ENCODE data around the gene MC1R.

The MC1R gene

GRCh38 chr16:89898201-89898967, 20.3 kb upstream of the MC1R start:
- peaks cover 41% of the 10 kb centered on the region for H3K36me3 ChIP-seq (replicated peaks; ENCODE audit: low read depth, low read length)
- H3K27ac ChIP-seq (ENCODE audit: low read length) = no peak overlapping the region
- H3K9me3 ChIP-seq (ENCODE audit: insufficient read depth, low read length) = no peaks in the 10 kb centered on the region
- no peaks in the 10 kb centered on the region for H3K79me2 ChIP-seq (ENCODE audit: low read length)
- no peak overlapping the region for H3K4me3 ChIP-seq (ENCODE audit: low read length)
- TF ChIP-seq, protein P1, sequence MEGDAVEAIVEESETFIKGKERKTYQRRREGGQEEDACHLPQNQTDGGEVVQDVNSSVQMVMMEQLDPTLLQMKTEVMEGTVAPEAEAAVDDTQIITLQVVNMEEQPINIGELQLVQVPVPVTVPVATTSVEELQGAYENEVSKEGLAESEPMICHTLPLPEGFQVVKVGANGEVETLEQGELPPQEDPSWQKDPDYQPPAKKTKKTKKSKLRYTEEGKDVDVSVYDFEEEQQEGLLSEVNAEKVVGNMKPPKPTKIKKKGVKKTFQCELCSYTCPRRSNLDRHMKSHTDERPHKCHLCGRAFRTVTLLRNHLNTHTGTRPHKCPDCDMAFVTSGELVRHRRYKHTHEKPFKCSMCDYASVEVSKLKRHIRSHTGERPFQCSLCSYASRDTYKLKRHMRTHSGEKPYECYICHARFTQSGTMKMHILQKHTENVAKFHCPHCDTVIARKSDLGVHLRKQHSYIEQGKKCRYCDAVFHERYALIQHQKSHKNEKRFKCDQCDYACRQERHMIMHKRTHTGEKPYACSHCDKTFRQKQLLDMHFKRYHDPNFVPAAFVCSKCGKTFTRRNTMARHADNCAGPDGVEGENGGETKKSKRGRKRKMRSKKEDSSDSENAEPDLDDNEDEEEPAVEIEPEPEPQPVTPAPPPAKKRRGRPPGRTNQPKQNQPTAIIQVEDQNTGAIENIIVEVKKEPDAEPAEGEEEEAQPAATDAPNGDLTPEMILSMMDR (IDR thresholded peaks at IDR 0.05; ENCODE audit: low read depth, low read length) = no peak
- TF ChIP-seq EZH2phosphoT487 (IDR thresholded peaks at IDR 0.05; ENCODE audit: low read depth) = no peak
- H4K20me1 ChIP-seq (ENCODE audit: insufficient read depth, low read length) = no peaks in the 10 kb centered on the region
- H3K27me3 ChIP-seq (ENCODE audit: low read depth, low read length) = no peaks in the 10 kb centered on the region
- no peak overlapping the region for H2AFZ ChIP-seq (ENCODE audit: low read depth, low read length)
- no peaks in the 10 kb centered on the region for H3K4me1 ChIP-seq (ENCODE audit: low read length)
- no peak overlapping the region for H3K9ac ChIP-seq (ENCODE audit: low read length)
- no peak overlapping the region for H3K4me2 ChIP-seq (ENCODE audit: low read length)

- Histone ChIP-seq H3K4me2 (ENCODE audit: low read length) (no peak overlapping the region), H3K9ac (ENCODE audit: low read length) (no peak overlapping the region), H3K4me1 (ENCODE audit: low read length) (no peaks in the 10 kb centered on the region), H3K79me2 (ENCODE audit: low read length) (no peaks in the 10 kb centered on the region), H4K20me1 (ENCODE audit: insufficient read depth, low read length) (no peaks in the 10 kb centered on the region), H3K4me3 (ENCODE audit: low read length) (no peak overlapping the region), H3K27me3 (ENCODE audit: low read depth, low read length) (no peaks in the 10 kb centered on the region), H3K36me3 (replicated peaks; ENCODE audit: low read depth, low read length) (peaks cover 43% of the 10 kb centered on the region), H3K27ac (ENCODE audit: low read length) (no peak overlapping the region), H3K9me3 (ENCODE audit: insufficient read depth, low read length) (no peaks in the 10 kb centered on the region), H2AFZ (ENCODE audit: low read depth, low read length) (no peak overlapping the region)
- TF ChIP-seq EZH2phosphoT487 (IDR thresholded peaks at IDR 0.05; ENCODE audit: low read depth) = no peak
- TF ChIP-seq, protein P1 (IDR thresholded peaks at IDR 0.05; ENCODE audit: low read depth, low read length) = no peak
Observed at GRCh38 chr16:89899879-89900481, 18.7 kb upstream of the MC1R start.

DNA sequence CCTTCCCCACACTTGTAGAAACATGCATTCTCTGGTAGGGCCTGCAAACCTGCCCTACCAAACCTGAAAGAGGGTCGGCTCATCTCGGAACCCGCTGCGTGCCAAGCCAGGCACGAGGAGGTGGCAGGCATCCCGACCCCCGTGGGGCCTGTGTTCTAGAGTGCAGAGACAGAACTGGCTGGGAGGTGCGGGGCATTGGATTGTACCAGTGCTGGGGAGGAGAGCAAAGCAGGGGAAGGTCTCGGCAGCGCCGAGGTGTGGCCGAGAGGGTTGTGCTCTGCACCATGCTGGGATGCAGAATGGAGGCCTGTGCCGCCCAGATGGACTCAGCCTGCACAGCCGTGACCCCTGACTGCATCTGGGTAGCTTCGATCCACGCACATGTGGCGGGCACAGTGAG, 17.8 kb upstream of the MC1R start:
- H3K9ac ChIP-seq (ENCODE audit: low read length) = no peak overlapping the region
- no peak overlapping the region for H3K27ac ChIP-seq (ENCODE audit: low read length)
- no peak overlapping the region for H3K4me2 ChIP-seq (ENCODE audit: low read length)
- no peak overlapping the region for H2AFZ ChIP-seq (ENCODE audit: low read depth, low read length)
- H4K20me1 ChIP-seq (ENCODE audit: insufficient read depth, low read length) = no peaks in the 10 kb centered on the region
- H3K79me2 ChIP-seq (ENCODE audit: low read length) = no peaks in the 10 kb centered on the region
- no peak for TF ChIP-seq EZH2phosphoT487 (IDR thresholded peaks at IDR 0.05; ENCODE audit: low read depth)
- TF ChIP-seq, protein P1 (IDR thresholded peaks at IDR 0.05; ENCODE audit: low read depth, low read length) = no peak
- H3K9me3 ChIP-seq (ENCODE audit: insufficient read depth, low read length) = no peaks in the 10 kb centered on the region
- H3K4me3 ChIP-seq (ENCODE audit: low read length) = no peak overlapping the region
- no peaks in the 10 kb centered on the region for H3K4me1 ChIP-seq (ENCODE audit: low read length)
- peaks cover 36% of the 10 kb centered on the region for H3K36me3 ChIP-seq (replicated peaks; ENCODE audit: low read depth, low read length)
- H3K27me3 ChIP-seq (ENCODE audit: low read depth, low read length) = no peaks in the 10 kb centered on the region

- Histone ChIP-seq H3K27me3 (ENCODE audit: low read depth, low read length) (no peaks in the 10 kb centered on the region), H3K4me3 (ENCODE audit: low read length) (no peak overlapping the region), H3K36me3 (replicated peaks; ENCODE audit: low read depth, low read length) (peaks cover 45% of the 10 kb centered on the region), H3K4me2 (ENCODE audit: low read length) (no peak overlapping the region), H3K79me2 (ENCODE audit: low read length) (no peaks in the 10 kb centered on the region), H3K4me1 (ENCODE audit: low read length) (no peaks in the 10 kb centered on the region), H2AFZ (ENCODE audit: low read depth, low read length) (no peak overlapping the region), H3K9ac (ENCODE audit: low read length) (no peak overlapping the region), H3K27ac (ENCODE audit: low read length) (no peak overlapping the region), H4K20me1 (ENCODE audit: insufficient read depth, low read length) (no peaks in the 10 kb centered on the region), H3K9me3 (ENCODE audit: insufficient read depth, low read length) (no peaks in the 10 kb centered on the region)
- TF ChIP-seq EZH2phosphoT487 (IDR thresholded peaks at IDR 0.05; ENCODE audit: low read depth) = no peak
- TF ChIP-seq, protein P1 (IDR thresholded peaks at IDR 0.05; ENCODE audit: low read depth, low read length) = no peak
Observed at GRCh38 chr16:89902980-89903379, 15.7 kb upstream of the MC1R start.
